WTC11 (cell line): Measurements from ENCODE around the gene GTF2H1. TPM values are rescaled to one million over a fixed set of nuclear protein-coding genes. Genes with fewer than 3 reads are reported as not detected.

Source experiments
- ATAC-seq: fragments of 200-7000 bp; cut with Tn5 transposase; 2 replicates; pipeline ENCODE4 v1.10.0; 2021; ENCODE audit warnings: mild to moderate bottlenecking, moderate library complexity
- CTCF ChIA-PET: fragments of 300-600 bp; sonication (Branson Sonifier 250); formaldehyde crosslinking; loops from one replicate; lab custom pipeline; 2021; ENCODE audit warnings: antibody characterized with exemption; lab: Charles Lee
- POLR2A ChIA-PET: fragments of 350-600 bp; sonication (Branson Sonifier 250); formaldehyde crosslinking; loops from one replicate; lab custom pipeline; 2021; ENCODE audit warnings: antibody characterized with exemption; lab: Charles Lee
- DNase-seq: peaks from one replicate; pipeline ENCODE4 v3.0.0; 2021; ENCODE audit warnings: low spot score
- H3K27ac Mint-ChIP-seq: 2 replicates; pipeline ENCODE4 v1.8.0; 2021; ENCODE audit warnings: mixed read lengths
- H3K27me3 Mint-ChIP-seq: 2 replicates; pipeline ENCODE4 v1.8.0; 2021; ENCODE audit warnings: low read depth, mild to moderate bottlenecking, moderate library complexity, mixed read lengths
- H3K36me3 Mint-ChIP-seq: 2 replicates; pipeline ENCODE4 v1.8.0; 2021; ENCODE audit warnings: mixed read lengths
- H3K4me1 Mint-ChIP-seq: 2 replicates; pipeline ENCODE4 v1.8.0; 2022; ENCODE audit warnings: mixed read lengths
- H3K4me3 Mint-ChIP-seq: 2 replicates; pipeline ENCODE4 v1.8.0; 2021; ENCODE audit warnings: mild to moderate bottlenecking, moderate library complexity, mixed read lengths
- H3K9me3 Mint-ChIP-seq: 2 replicates; pipeline ENCODE4 v1.8.0; 2021; ENCODE audit warnings: mixed read lengths
- ATF1 ChIP-seq: sonication (generic); formaldehyde crosslinking; IDR thresholded peaks from 2 replicates; pipeline ENCODE4 v1.8.1; 2023; ENCODE audit warnings: mild to moderate bottlenecking, moderate library complexity, missing genetic modification reagents
- ATF3 ChIP-seq: sonication (generic); formaldehyde crosslinking; conservative IDR thresholded peaks from 2 replicates; pipeline ENCODE4 v1.8.1; 2022; ENCODE audit warnings: mild to moderate bottlenecking, missing genetic modification reagents
- CBFB ChIP-seq: sonication (generic); formaldehyde crosslinking; IDR thresholded peaks from 2 replicates; pipeline ENCODE4 v1.8.1; 2022; ENCODE audit warnings: mild to moderate bottlenecking, low read depth, missing genetic modification reagents
- CDX4 ChIP-seq: fragments of 250-450 bp; sonication (Bioruptor Pico); IDR thresholded peaks from 2 replicates; pipeline ENCODE4 v1.9.0; 2021; ENCODE audit warnings: moderate library complexity, mild to moderate bottlenecking, inconsistent platforms, borderline replicate concordance
- ERG ChIP-seq: fragments of 250-450 bp; sonication (Bioruptor Pico); IDR thresholded peaks from 2 replicates; pipeline ENCODE4 v1.8.0; 2021; ENCODE audit warnings: mild to moderate bottlenecking
- IRF1 ChIP-seq: sonication (generic); formaldehyde crosslinking; IDR thresholded peaks from 2 replicates; pipeline ENCODE4 v1.8.0; 2023; ENCODE audit warnings: missing genetic modification reagents
- MXD4 ChIP-seq: fragments of 250-450 bp; sonication (Bioruptor Pico); IDR thresholded peaks from 2 replicates; pipeline ENCODE4 v1.8.0; 2021; ENCODE audit warnings: mild to moderate bottlenecking, moderate library complexity, borderline replicate concordance
- SOX15 ChIP-seq: fragments of 250-450 bp; sonication (Bioruptor Pico); IDR thresholded peaks from 2 replicates; pipeline ENCODE4 v1.9.0; 2021; ENCODE audit warnings: mild to moderate bottlenecking
- TP53 ChIP-seq: sonication (generic); formaldehyde crosslinking; IDR thresholded peaks from 2 replicates; pipeline ENCODE4 v1.8.1; 2023; ENCODE audit warnings: mild to moderate bottlenecking, missing genetic modification reagents
- ZBTB21 ChIP-seq: sonication (generic); formaldehyde crosslinking; IDR thresholded peaks from 2 replicates; pipeline ENCODE4 v1.8.1; 2023; ENCODE audit warnings: mild to moderate bottlenecking, missing genetic modification reagents, borderline replicate concordance
- ZNF121 ChIP-seq: sonication (generic); formaldehyde crosslinking; IDR thresholded peaks from 2 replicates; pipeline ENCODE4 v1.8.0; 2023; ENCODE audit warnings: missing genetic modification reagents
- ZNF219 ChIP-seq: sonication (generic); formaldehyde crosslinking; IDR thresholded peaks from 2 replicates; pipeline ENCODE4 v1.8.0; 2023; ENCODE audit warnings: missing genetic modification reagents, mild to moderate bottlenecking, borderline replicate concordance
- ZNF263 ChIP-seq: sonication (generic); formaldehyde crosslinking; IDR thresholded peaks from 2 replicates; pipeline ENCODE4 v1.8.1; 2022; ENCODE audit warnings: low read depth, mild to moderate bottlenecking, moderate library complexity, missing genetic modification reagents
- ZNF416 ChIP-seq: fragments of 250-450 bp; sonication (Bioruptor Pico); IDR thresholded peaks from 2 replicates; pipeline ENCODE4 v1.9.0; 2021; ENCODE audit warnings: mild to moderate bottlenecking, inconsistent platforms
- ZNF423 ChIP-seq: fragments of 250-450 bp; sonication (Bioruptor Pico); IDR thresholded peaks from 2 replicates; pipeline ENCODE4 v2.1.2; 2022; ENCODE audit warnings: mild to moderate bottlenecking, moderate library complexity
- ZNF532 ChIP-seq: fragments of 250-450 bp; sonication (Bioruptor Pico); IDR thresholded peaks from 2 replicates; pipeline ENCODE4 v1.9.0; 2021; ENCODE audit warnings: mild to moderate bottlenecking, borderline replicate concordance
- total RNA-seq: library from RNA; stranded (reverse); gene quantifications from 3 replicates; pipeline ENCODE4 v1.2.3, GENCODE V29; 2021
- TF ChIP-seq, protein P1 (sequence below): sonication (generic); formaldehyde crosslinking; IDR thresholded peaks from 2 replicates; pipeline ENCODE4 v1.8.1; 2023; ENCODE audit warnings: mild to moderate bottlenecking, missing genetic modification reagents, moderate library complexity
- TF ChIP-seq, protein P2 (sequence below): sonication (generic); formaldehyde crosslinking; IDR thresholded peaks from 2 replicates; pipeline ENCODE4 v1.8.0; 2022; ENCODE audit warnings: mild to moderate bottlenecking, missing genetic modification reagents
- TF ChIP-seq, protein P3 (sequence below): sonication (generic); formaldehyde crosslinking; IDR thresholded peaks from 2 replicates; pipeline ENCODE4 v1.8.1; 2022; ENCODE audit warnings: missing genetic modification reagents, borderline replicate concordance
- TF ChIP-seq, protein P4 (sequence below): sonication (generic); formaldehyde crosslinking; IDR thresholded peaks from 2 replicates; pipeline ENCODE4 v1.8.0; 2022; ENCODE audit warnings: mild to moderate bottlenecking, missing genetic modification reagents

Gene GTF2H1
- total RNA-seq, 1 experiment from 2014 or later = 24.1 TPM

GRCh38 chr11:18384157-18384641 lies 61.8 kb downstream of the GTF2H1 start (continued):
- TF ChIP-seq ZNF416 (CRISPR knock-in tag) = no peak
- no peak for TF ChIP-seq TP53 (CRISPR knock-in tag)
- no peak for TF ChIP-seq ZNF532 (CRISPR knock-in tag)

DNA sequence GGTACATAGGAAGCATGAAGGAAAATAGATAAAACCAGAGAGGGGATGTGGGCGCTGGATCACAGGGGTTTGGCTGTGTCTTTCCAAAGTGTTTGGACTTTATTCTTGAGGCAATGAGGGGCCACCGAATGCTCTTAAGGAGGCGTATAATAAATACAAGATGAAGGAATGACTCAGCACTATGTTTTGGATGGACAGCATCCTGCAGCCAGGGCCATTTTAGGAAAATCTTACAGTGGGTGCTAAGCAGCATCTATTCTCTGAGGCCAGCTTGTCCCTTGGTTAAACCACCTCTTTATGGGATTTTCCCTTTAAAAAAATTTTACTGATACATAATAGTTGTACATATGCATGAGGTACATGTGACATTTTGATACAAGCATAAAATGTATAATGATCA lies 67.7 kb downstream of the GTF2H1 start:
- no peak overlapping the region for H3K4me3 Mint-ChIP-seq
- ATAC-seq (no peak), DNase-seq (no peak)
- peaks cover 13% of the 10 kb centered on the region for H3K27me3 Mint-ChIP-seq
- peaks cover 3% of the 10 kb centered on the region; the same call in 1 of the 2 replicates for H3K36me3 Mint-ChIP-seq
- ChIA-PET POLR2A (no interaction called here), CTCF (no interaction called here)
- no peak for TF ChIP-seq ZNF121 (CRISPR knock-in tag)
- TF ChIP-seq, protein P1, sequence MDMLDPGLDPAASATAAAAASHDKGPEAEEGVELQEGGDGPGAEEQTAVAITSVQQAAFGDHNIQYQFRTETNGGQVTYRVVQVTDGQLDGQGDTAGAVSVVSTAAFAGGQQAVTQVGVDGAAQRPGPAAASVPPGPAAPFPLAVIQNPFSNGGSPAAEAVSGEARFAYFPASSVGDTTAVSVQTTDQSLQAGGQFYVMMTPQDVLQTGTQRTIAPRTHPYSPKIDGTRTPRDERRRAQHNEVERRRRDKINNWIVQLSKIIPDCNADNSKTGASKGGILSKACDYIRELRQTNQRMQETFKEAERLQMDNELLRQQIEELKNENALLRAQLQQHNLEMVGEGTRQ = no peak
- TF ChIP-seq ATF3 (CRISPR knock-in tag) = no peak
- TF ChIP-seq ZNF423 (CRISPR knock-in tag) = no peak
- no peak for TF ChIP-seq ZNF219 (CRISPR knock-in tag)
- TF ChIP-seq, protein P2, sequence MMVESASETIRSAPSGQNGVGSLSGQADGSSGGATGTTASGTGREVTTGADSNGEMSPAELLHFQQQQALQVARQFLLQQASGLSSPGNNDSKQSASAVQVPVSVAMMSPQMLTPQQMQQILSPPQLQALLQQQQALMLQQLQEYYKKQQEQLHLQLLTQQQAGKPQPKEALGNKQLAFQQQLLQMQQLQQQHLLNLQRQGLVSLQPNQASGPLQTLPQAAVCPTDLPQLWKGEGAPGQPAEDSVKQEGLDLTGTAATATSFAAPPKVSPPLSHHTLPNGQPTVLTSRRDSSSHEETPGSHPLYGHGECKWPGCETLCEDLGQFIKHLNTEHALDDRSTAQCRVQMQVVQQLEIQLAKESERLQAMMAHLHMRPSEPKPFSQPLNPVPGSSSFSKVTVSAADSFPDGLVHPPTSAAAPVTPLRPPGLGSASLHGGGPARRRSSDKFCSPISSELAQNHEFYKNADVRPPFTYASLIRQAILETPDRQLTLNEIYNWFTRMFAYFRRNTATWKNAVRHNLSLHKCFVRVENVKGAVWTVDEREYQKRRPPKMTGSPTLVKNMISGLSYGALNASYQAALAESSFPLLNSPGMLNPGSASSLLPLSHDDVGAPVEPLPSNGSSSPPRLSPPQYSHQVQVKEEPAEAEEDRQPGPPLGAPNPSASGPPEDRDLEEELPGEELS (CRISPR knock-in tag) = no peak
- TF ChIP-seq CDX4 (CRISPR knock-in tag) = no peak
- TF ChIP-seq, protein P3, sequence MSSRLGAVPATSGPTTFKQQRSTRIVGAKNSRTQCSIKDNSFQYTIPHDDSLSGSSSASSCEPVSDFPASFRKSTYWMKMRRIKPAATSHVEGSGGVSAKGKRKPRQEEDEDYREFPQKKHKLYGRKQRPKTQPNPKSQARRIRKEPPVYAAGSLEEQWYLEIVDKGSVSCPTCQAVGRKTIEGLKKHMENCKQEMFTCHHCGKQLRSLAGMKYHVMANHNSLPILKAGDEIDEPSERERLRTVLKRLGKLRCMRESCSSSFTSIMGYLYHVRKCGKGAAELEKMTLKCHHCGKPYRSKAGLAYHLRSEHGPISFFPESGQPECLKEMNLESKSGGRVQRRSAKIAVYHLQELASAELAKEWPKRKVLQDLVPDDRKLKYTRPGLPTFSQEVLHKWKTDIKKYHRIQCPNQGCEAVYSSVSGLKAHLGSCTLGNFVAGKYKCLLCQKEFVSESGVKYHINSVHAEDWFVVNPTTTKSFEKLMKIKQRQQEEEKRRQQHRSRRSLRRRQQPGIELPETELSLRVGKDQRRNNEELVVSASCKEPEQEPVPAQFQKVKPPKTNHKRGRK (CRISPR knock-in tag) = no peak
- TF ChIP-seq ZNF263 (CRISPR knock-in tag) = no peak
- no peak for TF ChIP-seq ERG (CRISPR knock-in tag)
- no peak for TF ChIP-seq SOX15 (CRISPR knock-in tag)
- TF ChIP-seq MXD4 (CRISPR knock-in tag) = no peak
- TF ChIP-seq, protein P4, sequence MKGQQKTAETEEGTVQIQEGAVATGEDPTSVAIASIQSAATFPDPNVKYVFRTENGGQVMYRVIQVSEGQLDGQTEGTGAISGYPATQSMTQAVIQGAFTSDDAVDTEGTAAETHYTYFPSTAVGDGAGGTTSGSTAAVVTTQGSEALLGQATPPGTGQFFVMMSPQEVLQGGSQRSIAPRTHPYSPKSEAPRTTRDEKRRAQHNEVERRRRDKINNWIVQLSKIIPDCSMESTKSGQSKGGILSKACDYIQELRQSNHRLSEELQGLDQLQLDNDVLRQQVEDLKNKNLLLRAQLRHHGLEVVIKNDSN (CRISPR knock-in tag) = no peak
- no peak for TF ChIP-seq ATF1
- TF ChIP-seq ZBTB21 = no peak
- TF ChIP-seq IRF1 (CRISPR knock-in tag) = no peak
- no peak for TF ChIP-seq CBFB (CRISPR knock-in tag)
- no peaks in the 10 kb centered on the region for H3K9me3 Mint-ChIP-seq
- peaks cover 9% of the 10 kb centered on the region for H3K4me1 Mint-ChIP-seq
- H3K27ac Mint-ChIP-seq = no peak overlapping the region
